K562 (cell line): ENCODE results near the gene ZNF628. TPM values are rescaled to one million over a fixed set of nuclear protein-coding genes. Genes with fewer than 3 reads are reported as not detected.

Experiments used
- CXXC5 ChIP-seq: fragments of 250-450 bp; sonication (Bioruptor Pico); IDR thresholded peaks from 2 replicates; pipeline ENCODE4 v1.8.0; 2022; ENCODE audit warnings: inconsistent platforms, mild to moderate bottlenecking, moderate library complexity
- GTF2F1 ChIP-seq: IDR thresholded peaks from 2 replicates; pipeline ENCODE4 v1.6.1; 2011; ENCODE audit warnings: low read depth, low read length, improper control_type of control experiment
- HEY1 ChIP-seq: fragments of 250-450 bp; sonication (Bioruptor Pico); IDR thresholded peaks from 2 replicates; pipeline ENCODE4 v1.5.0; 2020; ENCODE audit warnings: mild to moderate bottlenecking, moderate library complexity, borderline replicate concordance
- ILF3 ChIP-seq: fragments of 450-650 bp; IDR thresholded peaks from 2 replicates; pipeline ENCODE4 v1.6.1; 2018; ENCODE audit warnings: antibody characterized with exemption, mild to moderate bottlenecking, moderate library complexity, borderline replicate concordance
- KLF16 ChIP-seq: IDR thresholded peaks from 2 replicates; pipeline ENCODE4 v1.6.1; 2016; ENCODE audit warnings: antibody characterized with exemption
- NR2C2 ChIP-seq, 2 experiments: fragments of 200-800 bp in 1 of 2; sonication (Bioruptor generic) in 1 of 2; sonication (generic) in 1 of 2; formaldehyde crosslinking in 1 of 2; IDR thresholded peaks; 2 replicates each; pipeline versions ENCODE4 v1.6.1 to v1.8.0; 2016 to 2022; ENCODE audit warnings: mild to moderate bottlenecking in 1 of 2, missing compliant biosample characterization in 1 of 2, missing genetic modification characterization in 1 of 2, missing genetic modification reagents in 1 of 2
- TRIM24 ChIP-seq, 2 experiments: fragments of 450-650 bp; IDR thresholded peaks; 2 replicates each; pipeline ENCODE4 v1.6.1; 2016
- ZC3H4 ChIP-seq: sonication (generic); formaldehyde crosslinking; IDR thresholded peaks from 2 replicates; pipeline ENCODE4 v1.9.0; 2021; ENCODE audit warnings: missing genetic modification reagents, borderline replicate concordance
- ZNF280B ChIP-seq: fragments of 250-450 bp; sonication (Bioruptor Pico); IDR thresholded peaks from 2 replicates; pipeline ENCODE4 v1.5.1; 2021; ENCODE audit warnings: mild to moderate bottlenecking
- ZZZ3 ChIP-seq: fragments of 450-650 bp; IDR thresholded peaks from 2 replicates; pipeline ENCODE4 v1.6.1; 2016; ENCODE audit warnings: antibody characterized with exemption, mild to moderate bottlenecking, moderate library complexity
- polyA plus RNA-seq, 8 experiments: library from polyadenylated mRNA; depleted of rRNA in 4 of 8; stranded (reverse) in 5 of 8; unstranded in 3 of 8; fragments of >200 nt; fragmentation: Nextera tagmentation in 2 of 8; fragmentation: Illumina TruSeq in 1 of 8; extraction: Ambion mirVana in 2 of 8; extraction: Trizol in 1 of 8; gene quantifications; 2 replicates each; pipeline versions ENCODE4 v1.2.1 to v1.2.3, GENCODE V29; 2011 to 2014; ENCODE audit warnings: inconsistent platforms in 1 of 8, missing spikeins in 1 of 8
- total RNA-seq, 7 experiments: library from RNA; depleted of rRNA in 6 of 7; stranded (reverse); fragments of >200 nt in 6 of 7; fragmentation: Illumina TruSeq in 2 of 7; extraction: Trizol in 2 of 7; gene quantifications; 2 replicates each; pipeline versions ENCODE4 v1.2.1 to v1.2.3, GENCODE V29; 2011 to 2021; ENCODE audit warnings: low replicate concordance in 1 of 7
- TF ChIP-seq, protein P1 (sequence below), 2 experiments: fragments of 450-650 bp; IDR thresholded peaks; 2 replicates each; pipeline ENCODE4 v1.6.1; 2016; ENCODE audit warnings: mild to moderate bottlenecking in 2 of 2, borderline replicate concordance in 1 of 2, low read depth in 1 of 2, moderate library complexity in 1 of 2
- TF ChIP-seq, protein P2 (sequence below): fragments of 250-450 bp; sonication (Bioruptor Pico); IDR thresholded peaks from 2 replicates; pipeline ENCODE4 v1.4.0; 2020; ENCODE audit warnings: mild to moderate bottlenecking, moderate library complexity

Gene ZNF628
- total and polyA plus RNA-seq, 9 of the 15 experiments (the other 6 are each of a cell fraction or from before 2014, with no cell fraction given): 0.13 to 13.6 (median 2.2) TPM; not detected in 3

GRCh38 chr19:55503502-55504251 lies 27.3 kb downstream of the ZNF628 start (continued):
- TF ChIP-seq NR2C2 (CRISPR knock-in tag; IDR thresholded peaks at IDR 0.05): peak; percentile 88
- no peak for TF ChIP-seq NR2C2 (tag; IDR thresholded peaks at IDR 0.05)
- TF ChIP-seq KLF16: peak; percentile 5; the same call in 1 of the 2 replicates
- no peak for TF ChIP-seq ZC3H4 (CRISPR knock-in tag)
- peak; percentile 93; the same call in 1 of the 2 replicates for TF ChIP-seq GTF2F1
- TF ChIP-seq, protein P1, sequence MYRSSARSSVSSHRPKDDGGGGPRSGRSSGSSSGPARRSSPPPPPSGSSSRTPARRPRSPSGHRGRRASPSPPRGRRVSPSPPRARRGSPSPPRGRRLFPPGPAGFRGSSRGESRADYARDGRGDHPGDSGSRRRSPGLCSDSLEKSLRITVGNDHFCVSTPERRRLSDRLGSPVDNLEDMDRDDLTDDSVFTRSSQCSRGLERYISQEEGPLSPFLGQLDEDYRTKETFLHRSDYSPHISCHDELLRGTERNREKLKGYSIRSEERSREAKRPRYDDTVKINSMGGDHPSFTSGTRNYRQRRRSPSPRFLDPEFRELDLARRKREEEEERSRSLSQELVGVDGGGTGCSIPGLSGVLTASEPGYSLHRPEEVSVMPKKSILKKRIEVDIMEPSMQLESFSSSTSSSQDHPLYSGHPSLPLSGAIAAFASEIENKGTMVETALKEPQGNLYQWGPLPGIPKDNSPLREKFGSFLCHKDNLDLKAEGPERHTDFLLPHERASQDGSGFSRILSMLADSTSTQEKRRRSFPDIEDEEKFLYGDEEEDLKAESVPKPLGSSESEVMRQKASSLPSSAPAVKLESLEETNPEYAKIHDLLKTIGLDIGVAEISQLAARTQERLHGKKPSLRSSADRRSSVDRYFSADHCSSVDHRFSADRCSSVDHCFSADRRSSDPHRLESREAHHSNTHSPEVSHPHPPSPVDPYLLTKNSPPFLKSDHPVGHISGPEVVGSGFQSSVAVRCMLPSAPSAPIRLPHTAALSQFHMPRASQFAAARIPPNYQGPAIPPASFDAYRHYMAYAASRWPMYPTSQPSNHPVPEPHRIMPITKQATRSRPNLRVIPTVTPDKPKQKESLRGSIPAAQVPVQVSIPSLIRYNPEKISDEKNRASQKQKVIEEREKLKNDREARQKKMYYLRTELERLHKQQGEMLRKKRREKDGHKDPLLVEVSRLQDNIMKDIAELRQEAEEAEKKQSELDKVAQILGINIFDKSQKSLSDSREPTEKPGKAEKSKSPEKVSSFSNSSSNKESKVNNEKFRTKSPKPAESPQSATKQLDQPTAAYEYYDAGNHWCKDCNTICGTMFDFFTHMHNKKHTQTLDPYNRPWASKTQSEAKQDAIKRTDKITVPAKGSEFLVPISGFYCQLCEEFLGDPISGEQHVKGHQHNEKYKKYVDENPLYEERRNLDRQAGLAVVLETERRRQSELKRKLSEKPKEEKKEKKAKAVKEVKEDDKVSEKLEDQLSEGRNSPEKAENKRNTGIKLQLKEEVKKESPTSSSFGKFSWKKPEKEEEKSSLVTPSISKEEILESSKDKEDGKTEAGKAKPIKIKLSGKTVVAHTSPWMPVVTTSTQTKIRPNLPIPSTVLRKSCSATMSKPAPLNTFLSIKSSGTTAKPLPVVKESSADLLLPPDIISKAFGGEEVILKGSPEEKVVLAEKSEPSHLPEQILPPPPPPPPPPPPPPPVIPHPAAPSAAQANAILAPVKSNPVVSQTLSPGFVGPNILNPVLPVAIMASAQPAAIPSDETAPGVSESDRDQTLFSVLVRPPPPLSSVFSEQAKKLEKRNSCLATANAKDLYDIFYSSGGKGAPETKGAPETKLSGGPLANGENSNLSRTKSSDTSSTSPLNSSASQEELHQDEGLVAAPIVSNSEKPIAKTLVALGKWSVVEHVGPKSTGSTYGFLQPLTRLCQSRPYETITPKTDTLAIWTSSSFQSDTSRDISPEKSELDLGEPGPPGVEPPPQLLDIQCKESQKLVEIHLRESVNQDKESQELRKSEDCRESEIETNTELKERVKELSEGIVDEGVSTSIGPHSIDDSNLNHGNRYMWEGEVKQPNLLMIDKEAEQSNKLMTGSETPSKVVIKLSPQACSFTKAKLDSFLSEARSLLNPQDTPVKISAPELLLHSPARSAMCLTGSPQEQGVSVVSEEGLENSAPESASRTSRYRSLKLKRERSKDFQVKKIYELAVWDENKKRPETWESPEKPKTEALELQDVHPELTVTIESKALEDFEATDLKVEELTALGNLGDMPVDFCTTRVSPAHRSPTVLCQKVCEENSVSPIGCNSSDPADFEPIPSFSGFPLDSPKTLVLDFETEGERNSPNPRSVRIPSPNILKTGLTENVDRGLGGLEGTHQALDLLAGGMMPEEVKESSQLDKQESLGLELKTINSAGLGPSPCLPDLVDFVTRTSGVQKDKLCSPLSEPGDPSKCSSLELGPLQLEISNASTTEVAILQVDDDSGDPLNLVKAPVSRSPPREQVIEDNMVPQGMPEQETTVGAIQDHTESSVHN (IDR thresholded peaks at IDR 0.05; ENCODE audit: borderline replicate concordance in 1 of 2, low read depth in 1 of 2): 0 out of 4 replicates have a peak, but pooled peaks of 1 of the 2 experiments have one; percentile 14
- TF ChIP-seq ILF3: no peak
- TF ChIP-seq HEY1 (CRISPR knock-in tag): no peak
- TF ChIP-seq TRIM24 (IDR thresholded peaks at IDR 0.05): peak; percentile 77 to 79
- TF ChIP-seq, protein P2, sequence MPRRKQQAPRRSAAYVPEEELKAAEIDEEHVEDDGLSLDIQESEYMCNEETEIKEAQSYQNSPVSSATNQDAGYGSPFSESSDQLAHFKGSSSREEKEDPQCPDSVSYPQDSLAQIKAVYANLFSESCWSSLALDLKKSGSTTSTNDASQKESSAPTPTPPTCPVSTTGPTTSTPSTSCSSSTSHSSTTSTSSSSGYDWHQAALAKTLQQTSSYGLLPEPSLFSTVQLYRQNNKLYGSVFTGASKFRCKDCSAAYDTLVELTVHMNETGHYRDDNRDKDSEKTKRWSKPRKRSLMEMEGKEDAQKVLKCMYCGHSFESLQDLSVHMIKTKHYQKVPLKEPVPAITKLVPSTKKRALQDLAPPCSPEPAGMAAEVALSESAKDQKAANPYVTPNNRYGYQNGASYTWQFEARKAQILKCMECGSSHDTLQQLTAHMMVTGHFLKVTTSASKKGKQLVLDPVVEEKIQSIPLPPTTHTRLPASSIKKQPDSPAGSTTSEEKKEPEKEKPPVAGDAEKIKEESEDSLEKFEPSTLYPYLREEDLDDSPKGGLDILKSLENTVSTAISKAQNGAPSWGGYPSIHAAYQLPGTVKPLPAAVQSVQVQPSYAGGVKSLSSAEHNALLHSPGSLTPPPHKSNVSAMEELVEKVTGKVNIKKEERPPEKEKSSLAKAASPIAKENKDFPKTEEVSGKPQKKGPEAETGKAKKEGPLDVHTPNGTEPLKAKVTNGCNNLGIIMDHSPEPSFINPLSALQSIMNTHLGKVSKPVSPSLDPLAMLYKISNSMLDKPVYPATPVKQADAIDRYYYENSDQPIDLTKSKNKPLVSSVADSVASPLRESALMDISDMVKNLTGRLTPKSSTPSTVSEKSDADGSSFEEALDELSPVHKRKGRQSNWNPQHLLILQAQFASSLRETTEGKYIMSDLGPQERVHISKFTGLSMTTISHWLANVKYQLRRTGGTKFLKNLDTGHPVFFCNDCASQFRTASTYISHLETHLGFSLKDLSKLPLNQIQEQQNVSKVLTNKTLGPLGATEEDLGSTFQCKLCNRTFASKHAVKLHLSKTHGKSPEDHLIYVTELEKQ (CRISPR knock-in tag): no peak
- peak; percentile 92 for TF ChIP-seq CXXC5
- no peak for TF ChIP-seq ZNF280B
- TF ChIP-seq ZZZ3: no peak
